Activated naive CD8-positive, alpha-beta T cell treated with anti-CD3 and anti-CD28 coated beads for 36 hours (primary cell): ENCODE data around the gene ZNF674. TPM values are rescaled to one million over a fixed set of nuclear protein-coding genes. Genes with fewer than 3 reads are reported as not detected.
"Not testable (repeated sequence)": the region's sequence is repeated elsewhere in the genome, so short reads cannot be mapped to it uniquely, and the experiment has no call there.

Experiments used
- DNase-seq: peaks from one replicate; pipeline ENCODE4 v3.0.0; 2021
- H3K27ac Mint-ChIP-seq: one replicate; pipeline ENCODE4 v1.8.0; 2022; ENCODE audit warnings: mild to moderate bottlenecking, moderate library complexity, mixed read lengths
- H3K27me3 Mint-ChIP-seq: one replicate; pipeline ENCODE4 v1.8.0; 2022; ENCODE audit warnings: mild to moderate bottlenecking, mixed read lengths
- H3K36me3 Mint-ChIP-seq: one replicate; pipeline ENCODE4 v1.8.0; 2021; ENCODE audit warnings: mild to moderate bottlenecking, mixed read lengths
- H3K4me1 Mint-ChIP-seq: one replicate; pipeline ENCODE4 v1.8.0; 2021; ENCODE audit warnings: mixed read lengths
- H3K4me3 Mint-ChIP-seq: one replicate; pipeline ENCODE4 v1.8.0; 2022; ENCODE audit warnings: mild to moderate bottlenecking, moderate library complexity, mixed read lengths
- H3K9me3 Mint-ChIP-seq: one replicate; pipeline ENCODE4 v1.8.0; 2022; ENCODE audit warnings: mixed read lengths
- total RNA-seq, 2 experiments: library from RNA; stranded (reverse); gene quantifications; one replicate each; pipeline ENCODE4 v1.2.3, GENCODE V29; 2021

ZNF674 gene
- total RNA-seq, 2 experiments from 2014 or later, result 1.3 to 1.7 TPM

DNA sequence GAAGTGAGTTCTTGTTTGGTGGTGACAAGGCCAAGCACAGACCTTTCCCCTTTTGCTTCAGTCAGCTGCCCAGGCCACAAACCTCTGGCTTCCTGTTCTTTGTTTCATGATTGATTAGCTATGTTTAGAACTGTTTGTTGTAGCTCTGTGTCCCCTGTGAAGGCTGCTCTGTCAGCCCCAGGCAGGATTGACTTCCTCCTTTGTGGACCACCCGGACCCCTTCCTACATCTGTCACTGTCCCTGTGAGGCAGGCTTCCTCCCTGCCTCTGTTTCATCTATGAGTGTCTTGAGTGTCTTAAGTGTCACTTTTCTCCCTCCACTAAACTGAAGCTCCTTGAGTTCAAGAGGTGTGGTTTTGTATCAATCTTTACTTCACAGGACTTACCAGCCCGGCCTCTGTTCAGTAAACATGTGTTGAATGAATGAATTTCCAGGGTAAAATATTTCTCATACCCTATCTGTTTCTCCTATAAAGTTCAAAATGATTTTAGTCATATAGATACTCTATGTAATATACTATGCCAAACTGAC, 83.5 kb downstream of the ZNF674 start:
- peak overlapping the region; percentile 64 for H3K27ac Mint-ChIP-seq
- H3K4me3 Mint-ChIP-seq, result no peak overlapping the region
- no peak for DNase-seq
- no peaks in the 10 kb centered on the region for H3K27me3 Mint-ChIP-seq
- peaks cover 47% of the 10 kb centered on the region for H3K36me3 Mint-ChIP-seq
- no peaks in the 10 kb centered on the region for H3K9me3 Mint-ChIP-seq
- H3K4me1 Mint-ChIP-seq, result peaks cover 11% of the 10 kb centered on the region

- H3K27me3 Mint-ChIP-seq, DNase-seq, H3K27ac Mint-ChIP-seq, H3K9me3 Mint-ChIP-seq, H3K4me3 Mint-ChIP-seq: not testable (repeated sequence)
- H3K4me1 Mint-ChIP-seq, result peaks cover 11% of the 10 kb centered on the region
- peaks cover 44% of the 10 kb centered on the region for H3K36me3 Mint-ChIP-seq
These were observed 84.2 kb downstream of the ZNF674 start for GRCh38 chrX:46460801-46461659.

DNA sequence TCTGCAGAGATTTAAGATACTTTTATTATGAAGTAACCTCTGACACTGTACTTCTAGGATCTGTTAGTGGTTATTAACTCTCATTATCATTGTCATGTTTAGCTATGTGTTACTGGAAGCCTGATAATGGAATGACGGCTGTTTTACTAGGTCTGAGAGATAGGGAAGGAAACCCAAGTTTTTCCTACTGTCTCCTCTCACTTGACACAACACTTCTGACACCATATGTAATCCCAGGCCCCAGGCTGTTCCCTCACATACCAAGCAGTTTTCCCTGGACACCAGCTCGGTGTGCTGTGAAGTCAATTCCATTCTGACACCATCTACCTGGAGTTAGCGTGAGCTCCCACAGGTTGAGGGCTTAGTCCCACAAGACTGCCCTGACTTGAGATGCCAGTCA, 85.6 kb downstream of the ZNF674 start:
- no peak overlapping the region for H3K4me3 Mint-ChIP-seq
- H3K27me3 Mint-ChIP-seq, result no peaks in the 10 kb centered on the region
- H3K36me3 Mint-ChIP-seq, result peaks cover 36% of the 10 kb centered on the region
- no peaks in the 10 kb centered on the region for H3K9me3 Mint-ChIP-seq
- DNase-seq, result no peak
- H3K27ac Mint-ChIP-seq, result no peak overlapping the region
- peaks cover 11% of the 10 kb centered on the region for H3K4me1 Mint-ChIP-seq

DNA sequence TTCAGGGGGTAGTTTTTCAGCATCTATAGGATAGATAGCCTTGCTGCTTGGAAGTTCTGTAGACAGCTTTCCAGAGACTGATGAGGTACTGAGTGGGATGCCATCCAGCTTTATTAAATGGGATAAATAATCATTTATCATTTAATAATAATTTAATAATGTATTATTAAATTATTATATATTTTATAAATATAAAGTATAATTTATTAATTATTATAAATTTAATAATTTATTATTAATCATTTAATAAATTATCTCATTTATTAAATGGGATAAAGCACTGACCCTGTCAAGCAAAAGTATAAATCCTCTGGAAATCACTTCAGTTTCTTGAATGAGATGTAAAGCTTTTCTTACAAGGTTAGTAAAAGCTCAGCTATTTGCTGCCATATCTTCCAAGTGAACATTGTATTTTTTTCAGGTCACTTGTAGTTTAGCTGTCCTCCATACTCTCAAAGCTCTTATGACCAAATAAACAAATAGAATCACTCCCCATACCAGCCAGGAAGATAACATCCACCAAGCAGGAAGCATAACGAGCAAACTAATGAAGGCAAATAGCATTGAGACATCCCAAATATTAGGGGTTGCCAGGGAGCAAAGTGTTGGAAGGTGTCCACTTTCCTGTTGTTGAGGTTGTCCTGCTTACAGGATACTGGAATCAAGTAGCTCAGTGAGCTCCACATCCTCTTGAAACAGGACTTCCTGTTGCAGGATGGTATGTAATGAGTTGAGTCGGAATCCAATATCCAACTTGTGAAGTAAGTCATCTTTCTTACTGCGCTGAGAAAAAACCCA, 88.9 kb downstream of the ZNF674 start:
- Mint-ChIP-seq H3K9me3 (no peaks in the 10 kb centered on the region), H3K36me3 (peaks cover 28% of the 10 kb centered on the region), H3K27ac (no peak overlapping the region), H3K4me3 (no peak overlapping the region), H3K4me1 (peaks cover 8% of the 10 kb centered on the region), H3K27me3 (no peaks in the 10 kb centered on the region)
- no peak for DNase-seq

Other genes starting within 250 kb of the ZNF674 start
- 1 to 10 TPM; 1.5 to 1.7 TPM for gene CHST7, start 28.3 kb upstream of the ZNF674 start, total RNA-seq
- gene SLC9A7, start 213.7 kb upstream of the ZNF674 start, total RNA-seq, result 10 to 100 TPM; 11.5 to 12.4 TPM